ENCODE results near the gene TCHHL1.

Gene TCHHL1

DNA sequence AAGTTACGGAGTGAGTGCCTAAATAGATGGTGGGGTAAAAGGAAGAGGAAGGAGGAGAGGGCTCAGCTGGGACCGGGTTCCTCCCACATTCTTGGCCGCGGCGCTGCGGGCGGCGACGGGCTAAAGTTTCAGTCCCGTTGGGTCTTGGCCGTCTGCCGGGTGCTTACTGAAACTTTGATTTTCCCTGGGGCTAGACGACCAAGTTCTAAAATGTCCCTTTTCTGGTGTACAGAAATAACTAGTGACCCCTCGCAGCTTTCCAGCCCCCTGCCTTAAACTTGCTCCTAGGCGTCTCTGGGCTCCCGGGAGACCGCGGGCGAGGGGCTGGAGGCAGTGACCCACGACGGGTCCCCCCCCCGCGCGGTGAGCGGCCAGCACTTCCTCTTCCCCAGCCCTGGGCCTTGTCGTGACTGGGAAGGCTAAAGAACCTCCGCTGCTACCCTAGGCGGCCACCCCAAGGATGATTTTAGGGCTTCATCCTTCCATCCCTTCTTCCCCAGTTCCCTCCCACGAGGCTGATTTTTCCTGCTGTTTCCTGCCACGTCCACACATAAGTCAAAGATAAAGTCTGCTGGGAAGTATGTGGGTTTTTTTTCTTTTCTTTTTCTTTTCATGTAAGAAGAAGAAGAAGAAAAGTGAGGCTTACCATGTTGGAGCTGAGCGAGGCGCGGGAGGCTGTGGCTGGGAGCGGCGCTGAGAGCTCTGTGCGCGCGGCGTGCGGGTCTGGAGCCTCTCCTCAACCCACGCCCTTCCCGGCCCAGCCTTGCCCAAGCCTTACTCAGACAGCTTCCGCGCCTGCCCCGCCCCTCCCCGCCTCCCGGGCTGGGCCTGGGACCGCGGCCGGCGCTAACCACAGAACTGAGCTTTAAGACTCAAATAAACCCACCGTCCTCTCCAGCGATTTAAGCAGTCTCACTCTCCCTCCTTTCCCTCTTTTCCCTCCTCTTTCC is 52.3 kb downstream of the TCHHL1 start, which contains the start of gene S100A11:
TSS of gene S100A11 (minus strand) at position 738 of the 950 bp plus-strand sequence. CDS start at position 649, 89 bp downstream.
- DNase-seq = peak; percentile 95 to 99 (median 98)

DNA sequence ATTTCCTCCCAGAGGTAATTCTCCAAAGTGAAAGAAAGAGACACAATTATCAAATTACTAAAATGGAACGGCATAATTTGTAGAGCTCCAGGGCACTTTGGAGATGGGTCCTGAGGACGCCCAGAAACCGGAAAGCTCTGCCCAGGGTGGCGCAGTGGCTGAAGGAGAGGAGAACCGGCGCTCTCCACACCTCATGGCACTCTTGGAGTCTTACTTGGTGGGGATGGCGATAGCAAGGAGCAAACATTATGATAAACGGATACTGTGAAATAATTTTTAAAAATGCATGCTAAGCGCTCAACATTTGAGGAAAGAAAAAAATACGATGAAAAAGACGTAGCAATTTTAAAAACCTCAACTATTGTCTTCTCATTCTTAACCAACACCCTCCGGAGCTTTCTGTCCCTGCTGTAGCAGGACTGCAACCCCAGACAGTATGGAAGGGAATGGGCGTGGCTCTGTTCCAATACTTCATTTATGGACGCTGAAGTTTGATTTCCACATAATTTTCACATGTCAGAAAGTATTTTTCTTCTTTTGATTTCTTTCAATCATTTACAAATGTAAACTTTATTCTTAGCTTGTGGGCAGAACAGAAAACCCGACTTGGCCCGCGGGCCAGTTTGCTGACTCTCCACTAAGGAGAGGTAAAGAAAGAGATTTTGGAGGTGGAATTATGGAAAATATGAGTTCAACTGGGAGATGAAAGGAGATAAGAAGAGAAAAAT is 53.2 kb downstream of the TCHHL1 start:
- DNase-seq = peak; percentile 48 to 64 (median 49)

GRCh38 chr1:152034654-152035538 is 54.0 kb downstream of the TCHHL1 start:
- peak; percentile 84 to 91 (median 85) for DNase-seq

DNA sequence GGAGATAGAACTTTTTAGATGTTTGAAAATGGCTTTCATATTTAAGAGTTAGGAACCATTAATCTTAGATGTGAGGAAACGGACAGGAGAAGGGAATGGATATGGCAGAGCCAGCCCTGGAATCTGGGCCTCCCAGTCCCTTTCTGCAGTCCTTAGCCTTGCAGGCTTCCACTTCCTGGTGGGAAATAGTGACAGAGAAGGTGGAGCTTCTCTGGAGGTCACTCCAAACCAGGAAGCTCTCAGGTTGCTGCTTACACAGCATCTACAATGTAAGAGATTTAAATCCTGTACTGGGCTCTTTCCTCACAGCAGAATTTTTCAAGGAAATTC is 54.6 kb downstream of the TCHHL1 start:
- DNase-seq = no peak

All from suppressor macrophage treated with lipopolysaccharide for 1 hour (primary cell).